ENCODE results near the gene TMEM260. TPM values are rescaled to one million over a fixed set of nuclear protein-coding genes. Genes with fewer than 3 reads are reported as not detected.
A peak's percentile ranks its signal among the peaks of the same experiment; 100 is the strongest.

Gene TMEM260
- total RNA-seq (2014; rRNA removed; shearing (Covaris generic)): 12.2 and 19.0 TPM in 2 replicates

- DNase-seq (ENCODE audit: low spot score): peak; percentile 90
Measured at GRCh38 chr14:56579345-56580220, at the start of gene TMEM260. Gene TMEM260 (plus strand): TSS chr14:56579798. CDS start chr14:56579915, 117 bp downstream.

DNA sequence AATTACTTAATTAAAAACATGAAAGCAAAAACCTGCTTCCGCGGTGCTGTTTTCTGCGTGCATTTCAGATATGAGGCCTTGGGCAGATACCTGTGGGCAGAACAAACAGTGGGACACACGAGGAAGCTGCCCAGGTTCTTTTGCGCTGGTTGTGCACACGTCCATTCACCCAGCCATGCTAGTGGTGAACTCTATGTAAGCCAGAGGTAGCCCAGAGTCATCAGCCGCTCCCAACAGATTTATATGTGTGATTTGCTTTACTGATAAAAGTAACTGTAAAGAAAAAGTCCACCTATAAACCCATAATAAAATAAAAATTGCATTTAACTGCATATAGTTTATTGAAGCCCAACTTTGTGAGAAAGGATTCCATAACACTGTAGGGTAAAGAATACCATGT lies 47.1 kb upstream of the TMEM260 start:
- DNase-seq (ENCODE audit: low spot score): no peak

GRCh38 chr14:56534656-56535055 lies 44.9 kb upstream of the TMEM260 start:
- no peak for DNase-seq (ENCODE audit: low spot score)

GRCh38 chr14:56539862-56540261 lies 39.7 kb upstream of the TMEM260 start:
- no peak for DNase-seq (ENCODE audit: low spot score)

GRCh38 chr14:56543436-56543835 lies 36.2 kb upstream of the TMEM260 start:
- no peak for DNase-seq (ENCODE audit: low spot score)

DNA sequence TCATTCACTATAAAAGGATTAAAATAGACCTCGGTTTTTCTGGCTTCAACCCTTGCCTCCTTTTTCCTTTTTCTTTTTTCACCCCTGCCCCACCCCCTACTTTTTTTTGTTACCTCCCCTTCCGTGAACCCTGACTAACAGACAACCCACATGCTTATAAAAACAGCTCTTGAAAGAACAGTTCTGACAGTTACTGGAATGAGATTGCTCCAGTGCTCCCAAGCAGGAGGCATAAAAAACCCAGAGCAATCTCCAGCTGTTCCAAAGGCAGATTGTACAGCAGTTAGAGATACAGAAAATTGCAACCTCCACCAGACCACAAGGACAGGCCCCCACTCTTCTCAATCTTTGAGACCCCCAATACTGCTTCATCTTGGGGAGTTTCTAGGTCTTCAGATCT lies 29.9 kb upstream of the TMEM260 start:
- DNase-seq (ENCODE audit: low spot score): no peak

GRCh38 chr14:56552615-56553014 lies 27.0 kb upstream of the TMEM260 start:
- DNase-seq (ENCODE audit: low spot score): no peak

GRCh38 chr14:56554301-56554700 lies 25.3 kb upstream of the TMEM260 start:
- no peak for DNase-seq (ENCODE audit: low spot score)

DNA sequence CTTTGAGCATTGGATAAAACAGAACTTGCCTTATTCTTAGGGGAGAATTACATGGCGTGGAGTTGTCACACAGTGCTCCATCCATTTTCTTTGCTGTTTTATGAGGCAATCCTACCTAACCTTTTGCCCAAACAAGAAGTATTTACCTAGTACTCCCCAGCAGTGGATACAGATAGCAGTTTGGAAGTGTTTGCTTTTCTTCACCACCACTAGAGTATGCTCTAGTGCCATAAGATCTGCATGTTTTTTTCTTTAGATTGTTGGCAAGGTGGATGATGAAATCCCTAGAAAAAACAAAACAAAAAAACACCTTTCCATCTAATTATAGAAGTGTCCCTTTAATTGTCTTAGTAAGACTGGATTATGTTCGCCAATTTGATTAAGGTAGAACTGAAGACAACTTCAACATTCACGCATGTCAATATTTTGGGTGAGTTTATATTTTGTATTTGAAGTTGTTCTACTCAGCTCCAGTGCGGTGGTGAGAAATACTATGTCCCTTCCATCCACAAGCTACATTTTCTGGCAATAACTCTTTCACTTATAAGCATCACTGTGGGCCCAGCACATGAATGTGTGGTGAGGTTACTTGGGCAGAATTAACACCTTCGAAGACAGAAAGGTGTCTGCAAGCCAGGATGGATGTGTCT lies 23.6 kb upstream of the TMEM260 start:
- peak; percentile 31 for DNase-seq (ENCODE audit: low spot score)

- DNase-seq (ENCODE audit: low spot score): no peak
Measured at GRCh38 chr14:56559182-56559581, 20.4 kb upstream of the TMEM260 start.

DNA sequence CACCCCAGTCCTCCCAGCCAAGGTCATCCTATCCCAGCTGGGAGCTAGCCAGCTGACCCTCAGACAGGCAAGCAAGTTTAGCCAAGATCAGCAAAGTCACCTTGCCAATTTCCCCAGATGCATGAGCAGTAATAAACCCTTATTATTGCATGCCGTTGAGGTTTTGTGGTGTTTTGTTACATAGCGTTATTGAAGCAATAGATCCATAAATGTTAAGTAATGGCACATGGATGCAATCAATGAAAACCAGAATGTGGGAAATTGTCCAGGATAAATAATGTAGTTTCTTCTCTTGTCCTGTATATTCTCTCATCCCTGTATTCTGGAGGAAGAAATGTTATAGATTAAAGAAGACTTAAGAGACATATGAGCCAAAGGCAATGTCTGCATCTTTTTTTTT lies 18.0 kb upstream of the TMEM260 start:
- no peak for DNase-seq (ENCODE audit: low spot score)

GRCh38 chr14:56562883-56563282 lies 16.7 kb upstream of the TMEM260 start:
- DNase-seq (ENCODE audit: low spot score): no peak

DNA sequence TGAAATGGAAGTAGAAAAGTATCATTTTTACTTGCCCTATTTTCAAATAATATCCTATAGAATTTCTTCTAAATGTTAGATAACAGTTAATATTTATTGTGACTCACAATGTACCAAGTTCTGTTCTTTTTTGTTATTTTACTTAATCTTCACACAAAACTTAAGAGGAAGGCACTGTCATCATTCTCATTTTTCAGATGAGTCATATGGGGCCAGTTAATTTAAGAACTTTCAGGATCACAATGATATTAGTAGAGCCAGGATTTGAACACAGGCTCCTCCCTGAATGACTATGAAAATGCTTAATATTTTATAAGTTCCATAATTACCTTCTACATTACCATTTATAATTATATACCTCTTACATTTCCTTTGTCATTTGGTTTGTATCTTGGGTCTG lies 10.4 kb upstream of the TMEM260 start:
- no peak for DNase-seq (ENCODE audit: low spot score)

GRCh38 chr14:56570295-56570694 lies 9.3 kb upstream of the TMEM260 start:
- DNase-seq (ENCODE audit: low spot score): no peak

- peak; percentile 32 for DNase-seq (ENCODE audit: low spot score)
Measured at GRCh38 chr14:56580221-56580711, 668 bp downstream of the TMEM260 start.

DNA sequence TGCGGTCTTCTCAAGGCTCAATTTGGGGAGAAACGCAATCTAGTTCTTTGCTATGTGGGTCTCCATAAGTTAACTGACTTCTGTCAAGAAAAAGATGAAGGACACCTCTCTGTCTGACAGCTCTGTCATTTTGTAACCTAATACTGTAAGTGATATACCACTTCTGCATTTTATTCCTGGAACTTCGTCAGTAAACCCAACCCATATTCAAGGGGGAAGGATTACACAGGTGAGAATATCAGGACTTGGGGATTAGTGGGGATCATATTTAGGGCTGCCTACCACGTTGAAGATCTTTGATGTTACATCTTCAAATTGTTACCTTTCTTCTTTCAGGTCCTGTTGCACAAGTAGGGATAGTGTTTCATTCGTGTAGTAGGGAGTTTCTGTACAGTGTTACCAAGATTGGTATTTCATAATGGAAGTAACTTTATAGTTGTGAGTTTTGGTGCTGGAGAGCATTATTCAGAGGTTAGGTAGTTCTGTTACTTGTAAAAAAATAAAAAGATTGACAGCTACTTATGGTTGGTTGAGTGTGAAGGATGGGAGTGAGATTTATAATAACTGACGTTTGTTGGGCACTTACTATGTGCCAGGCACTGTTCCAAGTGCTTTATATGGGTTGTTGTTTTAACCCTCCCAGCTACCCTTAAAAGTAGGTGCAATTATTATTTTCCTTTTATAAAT lies 1.6 kb downstream of the TMEM260 start:
- DNase-seq (ENCODE audit: low spot score): no peak

DNA sequence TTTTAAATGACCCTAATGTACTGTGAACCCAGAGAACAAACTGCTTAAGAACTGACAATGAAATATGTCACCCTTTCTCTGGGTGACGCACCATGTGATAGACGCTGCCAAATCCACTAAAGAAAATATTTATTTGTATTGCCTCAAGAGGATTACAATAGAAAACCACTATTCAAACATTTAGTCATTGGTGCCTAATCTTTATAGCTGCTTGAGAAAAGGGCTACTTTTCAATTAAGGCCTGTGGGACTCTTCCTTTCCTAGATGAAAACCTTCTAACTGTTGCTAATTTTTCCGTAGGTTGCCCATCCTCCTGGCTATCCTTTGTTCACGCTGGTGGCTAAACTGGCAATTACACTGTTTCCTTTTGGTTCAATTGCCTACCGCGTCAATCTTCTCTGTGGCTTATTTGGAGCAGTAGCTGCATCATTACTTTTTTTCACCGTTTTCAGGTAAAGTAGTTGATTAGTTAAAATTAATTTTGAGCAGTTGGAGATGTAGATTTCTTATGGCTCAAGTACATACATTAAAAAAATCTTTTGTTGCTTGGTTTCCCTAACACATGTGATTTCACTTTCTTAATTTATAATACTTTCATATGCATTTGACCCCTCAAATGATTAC lies 6.0 kb downstream of the TMEM260 start:
- no peak for DNase-seq (ENCODE audit: low spot score)

- DNase-seq (ENCODE audit: low spot score): no peak
Measured at GRCh38 chr14:56587701-56588100, 8.1 kb downstream of the TMEM260 start.

DNA sequence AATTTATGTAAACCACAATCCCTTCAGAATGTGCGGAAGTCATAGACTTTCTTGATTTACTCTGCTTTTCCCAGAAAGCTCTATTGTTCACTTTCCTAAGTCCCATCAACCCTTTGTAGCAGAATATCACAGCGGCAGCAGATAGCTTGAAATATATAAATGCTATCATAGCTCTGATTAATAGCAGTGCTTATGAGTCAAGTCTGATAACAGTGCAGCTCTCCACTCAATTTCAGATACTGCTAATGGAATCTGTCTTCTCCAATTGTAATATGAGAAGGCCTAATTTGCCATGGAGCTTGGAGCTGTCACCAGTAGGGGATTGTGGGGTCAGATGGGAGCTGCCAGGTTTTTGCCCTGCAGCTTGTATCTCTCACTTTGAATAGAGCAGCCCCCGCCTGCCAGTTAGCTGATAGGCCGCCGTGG lies 10.9 kb downstream of the TMEM260 start:
- no peak for DNase-seq (ENCODE audit: low spot score)

- DNase-seq (ENCODE audit: low spot score): no peak
Measured at GRCh38 chr14:56592746-56593544, 13.3 kb downstream of the TMEM260 start.

GRCh38 chr14:56594428-56594827 lies 14.8 kb downstream of the TMEM260 start:
- DNase-seq (ENCODE audit: low spot score): no peak
